ENCODE data around the gene FAM221B.

FAM221B gene

GRCh38 chr9:35822926-35823325 lies 5.6 kb downstream of the FAM221B start:
- DNase-seq (ENCODE audit: low spot score) (no peak), FAIRE-seq (no peak)

DNA sequence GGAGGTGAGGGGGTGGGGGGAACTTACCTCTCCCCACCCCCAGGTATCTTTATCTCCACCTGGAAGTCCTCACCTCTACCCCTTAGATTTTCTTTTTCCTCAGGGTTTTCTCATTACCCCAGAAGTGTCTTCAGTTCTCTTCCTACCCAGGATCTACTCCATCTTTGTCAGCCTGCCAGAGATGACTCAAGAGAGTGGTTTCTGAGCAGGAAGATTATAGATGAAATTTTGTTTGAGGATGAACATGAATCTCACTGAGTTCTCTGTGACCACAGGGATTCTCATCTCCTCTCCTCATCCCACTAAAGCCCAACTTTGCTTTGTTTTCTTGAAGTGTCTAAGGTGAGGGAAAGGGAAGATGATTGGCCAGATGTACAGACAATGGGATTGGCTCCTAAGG lies 8.5 kb downstream of the FAM221B start:
- FAIRE-seq (no peak), DNase-seq (ENCODE audit: low spot score) (no peak)

DNA sequence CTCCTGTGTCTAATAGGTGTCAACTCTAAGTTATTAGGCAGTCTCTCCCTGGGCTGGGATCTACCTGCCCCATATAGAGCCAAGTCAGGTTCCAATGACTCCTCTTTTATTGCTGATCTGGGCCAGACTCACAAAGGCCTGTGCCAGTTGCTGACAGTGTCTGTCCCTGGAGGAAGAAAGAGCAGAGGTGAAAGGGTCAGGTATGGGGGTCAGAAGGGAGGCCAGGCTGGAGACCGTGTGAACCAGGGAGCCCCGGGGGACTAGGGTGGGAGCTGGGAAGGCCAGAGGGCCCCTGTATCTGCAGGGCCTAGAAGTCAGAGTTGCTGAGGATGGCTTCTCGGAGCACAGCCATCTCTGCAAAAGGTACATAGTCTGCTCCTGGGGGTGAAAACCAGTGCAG lies 10.2 kb downstream of the FAM221B start:
- DNase-seq (ENCODE audit: low spot score) (no peak), FAIRE-seq (no peak)

DNA sequence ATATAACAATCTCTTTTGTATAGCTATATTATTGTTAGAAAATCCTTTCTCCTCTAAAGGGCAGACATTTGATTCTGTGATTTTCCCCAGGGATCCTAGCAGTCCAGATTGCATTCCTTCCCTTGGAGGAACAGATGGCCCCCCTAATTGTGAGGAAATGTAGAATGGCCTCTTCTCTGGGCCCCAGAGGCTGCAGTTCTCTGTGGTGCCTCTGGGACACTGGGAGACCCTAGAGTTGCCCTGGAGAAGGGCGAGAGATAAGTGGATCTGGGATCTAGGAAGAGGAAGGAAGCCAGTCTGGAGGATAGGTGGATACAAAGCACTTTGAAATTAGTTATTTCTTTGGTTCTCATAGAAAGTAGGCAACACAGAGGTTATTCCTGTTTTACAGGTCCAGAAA lies 11.8 kb downstream of the FAM221B start:
- DNase-seq (ENCODE audit: low spot score) = peak; percentile 40
- FAIRE-seq = no peak

- FAIRE-seq (peak; percentile 78), DNase-seq (ENCODE audit: low spot score) (peak; percentile 97)
Observed at GRCh38 chr9:35814841-35815543, 13.5 kb downstream of the FAM221B start, which contains the start of gene HINT2. Gene HINT2 (minus strand): TSS chr9:35815042. CDS start chr9:35814979, 63 bp downstream.

GRCh38 chr9:35814106-35814840 lies 14.3 kb downstream of the FAM221B start:
- FAIRE-seq = no peak

DNA sequence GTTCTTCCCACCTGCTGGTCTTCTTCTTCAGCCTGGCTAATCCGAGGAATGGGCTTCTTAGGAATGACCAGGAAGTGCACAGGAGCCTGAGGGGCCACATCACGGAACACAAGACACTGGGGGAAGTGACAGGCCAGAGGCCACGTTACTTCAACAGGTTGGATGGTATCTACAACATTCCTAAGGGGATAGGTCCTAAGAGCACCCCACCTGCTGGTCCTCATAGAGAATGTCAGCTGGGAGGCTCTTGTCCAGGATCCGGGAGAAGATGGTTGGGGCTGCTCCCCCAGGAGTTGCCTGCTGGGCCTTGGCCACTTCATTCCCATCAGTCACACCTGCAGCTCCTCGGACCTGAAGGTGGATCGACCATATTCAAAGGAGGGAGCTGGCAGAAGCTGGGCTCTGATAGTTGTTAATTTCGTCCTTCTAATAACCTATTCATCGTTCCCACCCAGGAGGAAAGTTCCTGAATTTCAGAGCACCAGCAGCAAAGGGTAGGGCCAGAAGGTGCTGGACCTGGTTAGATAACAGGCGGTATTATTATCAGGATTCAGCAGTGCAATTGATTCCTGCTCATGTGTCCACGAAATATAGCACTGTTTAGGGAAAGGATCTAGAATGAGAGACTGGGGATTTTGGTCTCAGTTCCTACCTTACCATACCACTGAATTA lies 15.0 kb downstream of the FAM221B start:
- FAIRE-seq (peak; percentile 23), DNase-seq (ENCODE audit: low spot score) (peak; percentile 55)

More at GRCh38 chr9:35814106-35814840, 14.3 kb downstream of the FAM221B start:
- DNase-seq (ENCODE audit: low spot score) = peak; percentile 76

- DNase-seq (ENCODE audit: low spot score) (peak; percentile 92), FAIRE-seq (no peak)
Observed at GRCh38 chr9:35812025-35812602, 16.4 kb downstream of the FAM221B start, which contains the start of gene SPAG8. Gene SPAG8 (minus strand): TSS chr9:35812262. CDS start chr9:35812147, 115 bp downstream.

DNA sequence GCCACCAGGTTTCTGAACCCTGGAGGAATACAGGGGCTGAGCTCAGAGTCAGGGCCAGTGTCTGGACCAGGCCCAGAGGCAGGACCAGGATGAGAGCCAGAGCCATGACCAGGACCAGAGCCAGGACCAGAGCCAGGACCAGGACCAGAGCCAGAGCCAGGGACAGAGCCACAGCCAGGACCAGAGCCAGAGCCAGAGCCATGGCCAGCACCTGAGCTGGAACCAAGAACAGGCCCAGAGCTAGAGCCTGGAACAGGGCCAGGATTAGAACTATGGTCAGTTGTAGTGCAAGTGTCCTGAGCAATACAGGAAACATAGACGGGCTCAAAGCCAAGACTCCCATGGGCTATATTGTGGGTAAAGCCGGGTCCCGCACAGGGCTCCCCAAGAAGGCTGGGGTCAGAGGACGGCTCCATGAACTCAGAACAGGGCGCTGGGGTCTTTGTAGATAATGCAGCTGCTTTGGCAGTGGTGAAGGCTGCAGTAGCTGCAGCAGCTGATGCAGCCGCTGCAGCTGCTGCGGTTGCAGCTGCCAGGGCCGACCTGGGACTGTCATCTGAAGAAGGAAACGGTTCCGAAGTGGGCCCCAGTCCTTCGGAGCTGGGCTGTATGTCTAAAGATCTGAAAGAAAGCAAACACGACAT lies 17.0 kb downstream of the FAM221B start:
- DNase-seq (ENCODE audit: low spot score) = no peak
- FAIRE-seq = no peak

DNA sequence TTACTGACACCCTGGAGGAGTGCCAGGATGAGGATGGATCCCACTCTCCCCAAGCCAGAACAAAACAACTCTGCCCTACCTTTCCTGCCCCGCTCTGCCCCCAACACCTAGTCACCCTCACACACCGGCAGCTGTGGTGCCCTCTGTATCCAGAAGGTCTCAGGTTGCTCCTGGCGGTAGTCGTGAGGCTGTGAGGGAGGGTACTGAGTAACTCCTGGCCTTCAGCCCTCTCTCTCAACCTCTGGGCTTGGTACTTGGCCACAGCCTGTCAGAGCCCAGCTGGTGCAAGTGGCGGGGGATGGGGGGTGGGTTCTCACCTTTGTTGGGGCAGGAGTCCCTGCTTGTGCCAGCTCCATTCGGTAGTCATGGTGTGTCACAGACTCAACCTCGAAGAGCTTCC lies 18.4 kb downstream of the FAM221B start:
- FAIRE-seq (no peak), DNase-seq (ENCODE audit: low spot score) (no peak)

DNA sequence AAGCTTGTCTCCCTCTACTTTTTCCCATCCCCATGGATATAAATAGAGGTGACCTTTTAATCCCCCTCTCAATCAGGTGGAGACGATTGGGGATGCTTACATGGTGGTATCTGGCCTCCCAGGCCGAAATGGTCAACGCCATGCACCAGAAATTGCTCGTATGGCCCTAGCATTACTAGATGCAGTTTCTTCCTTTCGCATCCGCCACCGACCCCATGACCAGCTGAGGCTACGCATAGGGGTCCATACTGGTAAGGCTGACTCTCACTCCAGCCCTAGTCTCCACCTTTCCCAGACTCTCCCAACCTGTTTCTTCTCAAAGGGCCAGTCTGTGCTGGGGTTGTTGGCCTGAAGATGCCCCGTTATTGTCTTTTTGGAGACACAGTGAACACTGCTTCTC lies 20.1 kb downstream of the FAM221B start:
- no peak for FAIRE-seq
- DNase-seq (ENCODE audit: low spot score) = no peak

- FAIRE-seq = no peak
- DNase-seq (ENCODE audit: low spot score) = no peak
Observed at GRCh38 chr9:35806101-35806500, 22.4 kb downstream of the FAM221B start.

- DNase-seq (ENCODE audit: low spot score) (no peak), FAIRE-seq (no peak)
Observed at GRCh38 chr9:35801328-35802128, 27.0 kb downstream of the FAM221B start.

GRCh38 chr9:35800530-35800929 lies 28.0 kb downstream of the FAM221B start:
- no peak for FAIRE-seq

DNA sequence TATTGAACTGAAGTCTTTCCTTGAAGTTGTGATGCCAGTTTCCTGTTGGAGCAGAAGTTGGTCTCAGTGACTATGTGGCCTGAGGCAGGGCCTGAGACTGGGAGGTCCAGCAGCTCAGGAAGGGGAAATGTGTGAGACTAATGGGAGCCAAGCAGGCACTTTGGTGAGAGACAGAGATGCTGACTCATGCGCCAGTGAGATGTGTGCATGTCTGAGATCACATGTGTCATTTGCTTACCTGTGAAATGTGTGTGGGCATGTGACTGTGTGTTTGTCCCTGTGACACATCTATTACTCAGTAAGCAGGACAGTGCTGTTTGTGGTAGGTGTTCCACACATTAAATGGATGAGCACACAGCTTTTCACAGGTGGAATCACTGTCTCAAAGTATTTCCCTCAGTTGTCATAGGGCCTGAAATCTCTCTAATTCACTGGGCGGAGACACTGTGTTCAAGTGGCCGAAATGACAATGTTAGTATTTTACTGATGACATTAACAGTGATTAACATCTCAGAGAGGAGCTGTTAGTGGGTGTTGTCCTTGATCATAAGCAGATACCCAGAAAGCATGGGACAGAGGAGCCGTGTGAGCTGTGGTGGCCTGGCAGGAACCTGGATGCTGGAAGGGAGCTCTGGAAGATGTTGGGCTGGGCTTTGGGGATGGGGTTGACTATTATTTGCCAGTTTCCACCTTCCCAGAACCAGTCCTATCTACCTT lies 29.7 kb downstream of the FAM221B start:
- peak; percentile 77 for FAIRE-seq

More at GRCh38 chr9:35800530-35800929, 28.0 kb downstream of the FAM221B start:
- no peak for DNase-seq (ENCODE audit: low spot score)

GRCh38 chr9:35797311-35798109 lies 31.0 kb downstream of the FAM221B start:
- FAIRE-seq = no peak
- no peak for DNase-seq (ENCODE audit: low spot score)

More for the DNA sequence above, 29.7 kb downstream of the FAM221B start:
- DNase-seq (ENCODE audit: low spot score) = peak; percentile 46

DNA sequence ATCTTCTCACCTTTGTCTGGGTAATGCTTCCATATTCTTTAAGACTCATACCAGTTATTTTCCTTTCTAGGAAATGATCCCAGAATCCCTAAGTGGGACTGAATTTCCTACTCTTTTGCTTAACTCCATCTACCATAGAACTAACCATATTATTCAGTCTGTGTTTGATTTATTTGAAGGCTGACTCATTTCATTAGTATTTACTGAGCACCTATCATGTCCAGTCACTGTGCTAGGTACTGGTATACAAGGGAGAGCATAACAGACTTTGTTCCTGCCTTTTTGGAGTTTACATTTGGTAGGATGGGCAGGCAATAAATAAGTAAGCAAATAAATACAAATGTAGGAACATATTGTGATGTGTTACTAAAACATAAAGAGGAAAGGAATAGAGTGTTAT lies 32.8 kb downstream of the FAM221B start:
- no peak for DNase-seq (ENCODE audit: low spot score)
- FAIRE-seq = peak; percentile 30

- FAIRE-seq = no peak
- no peak for DNase-seq (ENCODE audit: low spot score)
Observed at GRCh38 chr9:35793461-35793860, 35.1 kb downstream of the FAM221B start.

DNA sequence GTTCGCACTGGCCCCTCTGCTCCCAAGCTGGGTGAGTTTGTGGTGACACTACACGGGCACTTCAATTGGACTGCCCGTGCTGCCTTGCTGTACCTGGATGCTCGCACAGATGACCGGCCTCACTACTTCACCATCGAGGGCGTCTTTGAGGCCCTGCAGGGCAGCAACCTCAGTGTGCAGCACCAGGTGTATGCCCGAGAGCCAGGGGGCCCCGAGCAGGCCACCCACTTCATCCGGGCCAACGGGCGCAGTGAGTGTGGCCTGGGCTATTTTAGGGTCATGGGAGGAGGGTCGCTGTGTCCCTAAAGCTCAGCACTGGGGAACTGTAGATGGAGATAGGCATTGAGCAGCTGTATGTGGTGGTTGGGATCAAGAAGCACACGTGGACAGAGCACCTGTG lies 35.7 kb downstream of the FAM221B start:
- FAIRE-seq = peak; percentile 92
- no peak for DNase-seq (ENCODE audit: low spot score)
